Measurements from ENCODE around the gene MCEMP1.

MCEMP1 gene

DNA sequence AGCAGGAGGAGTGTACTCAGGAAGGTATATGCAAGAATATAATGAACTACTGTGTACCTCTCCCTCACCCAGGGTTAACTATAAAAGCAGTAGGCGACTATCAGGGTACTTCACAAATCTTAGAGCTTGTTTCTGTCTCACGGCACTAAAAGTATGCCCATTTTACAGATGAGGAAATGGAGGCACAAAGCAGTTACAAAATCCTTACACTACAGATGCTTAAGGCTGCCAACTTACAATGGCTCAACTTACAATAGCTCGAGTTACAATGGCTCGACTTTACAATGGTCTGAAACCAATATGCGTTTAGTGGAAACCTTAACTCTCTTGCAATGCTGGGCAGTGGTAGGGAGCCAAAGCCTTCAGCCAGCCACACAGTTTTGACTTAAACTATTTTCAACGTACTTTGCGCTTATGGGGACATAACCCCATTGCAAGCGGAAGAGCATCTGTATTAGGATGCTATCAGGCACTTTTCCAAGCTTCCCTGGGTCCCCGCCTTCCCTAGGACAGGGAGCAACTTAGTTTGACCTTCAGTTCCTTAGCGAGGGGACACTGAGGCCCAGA lies 20.9 kb downstream of the MCEMP1 start:
- no peak for DNase-seq (ENCODE audit: low read depth)

DNA sequence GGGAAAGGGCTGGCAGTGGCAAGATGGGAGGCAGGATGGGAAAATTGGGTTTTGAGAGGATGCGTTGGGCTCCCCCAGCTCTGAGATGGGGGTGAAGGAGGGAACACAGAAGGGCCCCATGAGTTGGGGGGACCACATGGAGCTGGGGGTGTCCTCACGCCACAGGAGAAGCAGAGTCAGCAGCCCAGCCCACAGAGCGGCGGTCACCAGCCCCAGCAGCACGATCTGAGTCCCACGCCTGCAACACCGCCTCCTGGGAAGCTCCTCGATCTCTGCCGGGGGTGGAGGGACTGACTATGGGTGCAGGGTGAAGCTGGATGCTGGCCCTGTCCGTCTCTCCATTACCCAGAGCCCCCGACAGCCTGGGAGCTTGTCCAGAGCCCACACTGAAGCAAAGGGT lies 21.7 kb downstream of the MCEMP1 start:
- DNase-seq (ENCODE audit: low read depth) = no peak

DNA sequence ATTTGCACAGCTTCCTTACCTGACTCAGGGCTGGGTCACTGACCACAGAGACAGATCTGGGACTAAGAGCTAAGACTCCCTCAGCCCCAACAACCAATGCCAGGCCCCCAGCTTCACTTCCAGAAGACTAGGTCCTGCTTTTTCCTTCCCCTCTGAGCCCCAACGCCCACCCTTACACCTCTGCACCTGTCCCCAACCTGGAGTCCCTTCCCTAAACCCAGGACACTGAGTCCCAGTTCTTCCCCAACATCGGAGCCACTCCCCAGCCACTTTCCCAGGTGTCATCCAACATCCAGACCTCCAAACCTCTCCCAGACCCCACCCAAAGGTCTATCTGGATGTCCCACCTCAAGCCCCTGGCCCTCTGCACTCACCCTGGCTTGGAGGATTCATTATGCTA lies 22.1 kb downstream of the MCEMP1 start:
- no peak for DNase-seq (ENCODE audit: low read depth)

DNA sequence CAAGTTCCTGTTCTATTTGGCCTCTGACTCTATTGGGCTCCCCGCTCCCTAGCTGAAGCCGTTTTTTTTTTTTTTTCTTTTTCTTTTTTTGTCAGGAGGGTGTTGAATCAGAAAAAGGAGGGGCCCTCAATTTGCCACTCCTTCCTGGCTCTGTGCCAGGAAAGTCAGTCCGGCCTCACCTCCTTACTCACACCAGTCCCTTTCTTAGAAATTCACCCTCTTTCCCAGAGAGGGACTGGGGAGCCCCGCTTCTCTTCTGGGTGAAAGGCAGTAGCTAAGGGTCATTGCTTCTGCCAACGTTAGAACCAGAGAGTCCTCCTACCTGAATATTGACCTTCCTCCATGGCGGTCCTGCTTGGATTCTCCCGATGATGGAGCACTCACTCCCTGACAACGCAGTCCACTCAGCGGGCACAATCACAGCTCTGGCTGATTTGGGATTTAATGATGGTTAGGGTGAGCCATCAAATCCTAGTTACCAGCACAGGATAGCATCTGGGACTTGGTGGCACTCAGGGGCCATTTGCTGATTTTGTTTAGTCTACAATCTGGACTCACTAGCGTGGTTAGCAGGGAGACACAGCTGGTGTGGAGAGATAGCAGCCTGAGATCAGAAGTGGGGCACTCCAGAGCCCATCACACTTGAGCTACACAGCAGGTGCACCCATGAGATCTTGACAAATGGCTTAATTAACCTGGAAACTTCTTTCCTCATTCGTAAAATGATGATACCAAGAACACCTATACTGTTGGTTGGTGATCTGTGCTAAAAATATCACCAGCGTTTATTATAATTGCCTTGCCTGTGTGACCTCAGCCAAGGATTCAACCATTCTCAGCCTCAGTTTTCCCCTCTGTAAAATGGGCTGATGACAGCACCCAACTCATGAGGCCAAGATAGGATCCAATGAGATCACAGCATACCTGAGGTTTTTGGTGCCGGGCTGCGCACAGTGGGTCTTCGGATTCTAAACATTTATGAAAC lies 22.8 kb downstream of the MCEMP1 start:
- no peak for DNase-seq (ENCODE audit: low read depth)

DNA sequence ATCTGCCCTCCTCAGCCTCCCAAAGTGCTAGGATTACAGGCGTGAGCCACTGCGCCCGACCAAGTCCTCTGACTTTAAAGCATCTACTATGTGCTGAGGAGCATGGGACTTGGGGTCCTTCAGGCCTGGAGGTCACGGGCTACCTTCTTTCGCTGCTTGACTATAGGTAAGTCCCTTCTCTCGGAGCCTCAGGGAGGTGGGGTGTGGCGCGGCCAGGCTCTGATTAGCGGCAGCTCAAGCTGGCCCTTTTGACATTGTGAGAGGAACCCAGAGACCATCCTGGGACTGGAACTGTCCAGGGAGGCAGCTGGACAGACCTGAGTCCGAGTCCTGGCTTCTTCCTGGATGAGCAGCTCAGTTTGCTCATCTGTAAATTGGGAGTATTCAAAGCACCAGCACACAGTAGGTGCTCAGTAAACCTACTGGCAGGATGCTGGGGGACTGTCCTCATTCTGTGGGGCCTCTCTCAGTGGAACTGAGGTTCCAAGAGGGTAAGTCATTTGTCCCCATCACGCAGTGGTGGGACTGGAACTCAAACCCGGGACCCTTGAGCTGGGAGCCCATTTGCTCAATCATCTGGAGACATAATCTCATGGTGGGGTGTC lies 24.3 kb downstream of the MCEMP1 start:
- DNase-seq (ENCODE audit: low read depth) = no peak

DNA sequence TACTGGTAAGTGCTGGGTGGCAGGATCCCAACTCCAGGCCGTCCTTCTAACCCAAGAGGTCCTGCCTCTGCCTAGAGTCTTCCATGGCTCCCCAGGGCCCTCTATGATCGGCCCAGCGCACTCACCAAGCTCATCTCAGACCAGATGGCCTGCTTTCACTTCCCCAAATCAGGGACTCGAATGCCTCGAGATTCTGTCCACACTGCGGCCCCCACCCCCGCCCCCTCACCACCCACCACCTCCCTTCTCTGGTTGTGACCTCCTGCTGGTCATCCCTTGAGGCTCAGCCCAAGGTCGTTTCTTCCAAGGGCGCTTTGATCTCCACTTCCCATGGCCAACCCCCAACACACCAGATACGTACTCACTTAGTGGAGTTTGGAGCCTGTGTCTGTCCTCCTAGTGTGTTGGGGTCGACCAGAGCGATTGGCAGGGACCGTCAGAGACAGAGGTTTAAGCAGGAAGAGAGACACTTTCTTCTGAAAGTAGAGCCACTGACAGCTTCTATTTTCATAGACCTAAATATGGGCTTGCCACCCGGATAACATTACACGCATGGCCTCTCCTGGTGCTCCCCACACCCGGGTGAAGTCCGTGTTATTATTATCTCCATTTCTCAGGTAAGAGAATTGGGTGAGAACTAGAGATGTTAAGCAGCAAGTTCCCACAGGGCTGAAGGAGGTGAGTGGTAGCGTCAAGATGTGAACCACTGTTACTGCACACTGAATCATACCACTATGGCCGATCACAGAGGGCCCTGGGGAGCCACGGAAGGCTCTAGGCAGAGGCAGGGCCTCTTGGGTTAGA lies 25.0 kb downstream of the MCEMP1 start, which contains the start of gene FCER2:
TSS of gene FCER2 (minus strand) at position 478 of the 804 bp plus-strand sequence. CDS start 2,371 bp downstream, outside the sequence.
- DNase-seq (ENCODE audit: low read depth) = no peak

DNA sequence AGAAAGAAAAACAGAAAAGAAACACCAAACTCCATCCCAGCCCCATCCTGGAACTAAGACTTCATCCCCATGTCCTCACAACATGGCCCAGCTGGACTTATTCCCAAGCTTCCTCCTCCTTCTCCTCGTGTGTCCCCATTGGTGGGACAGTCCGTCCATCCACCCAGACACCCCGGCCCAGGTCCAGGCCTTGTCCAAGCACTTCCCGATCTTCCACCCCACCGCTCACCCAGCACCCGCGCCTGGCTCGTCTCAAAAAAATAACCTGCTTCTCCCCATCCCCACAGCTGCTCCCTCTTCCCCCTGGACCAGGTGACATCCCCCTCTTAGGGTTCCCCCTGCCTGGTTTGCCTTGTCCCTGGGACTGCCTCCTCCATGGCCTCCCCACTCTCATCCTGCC lies 26.4 kb downstream of the MCEMP1 start:
- DNase-seq (ENCODE audit: low read depth) = no peak

DNA sequence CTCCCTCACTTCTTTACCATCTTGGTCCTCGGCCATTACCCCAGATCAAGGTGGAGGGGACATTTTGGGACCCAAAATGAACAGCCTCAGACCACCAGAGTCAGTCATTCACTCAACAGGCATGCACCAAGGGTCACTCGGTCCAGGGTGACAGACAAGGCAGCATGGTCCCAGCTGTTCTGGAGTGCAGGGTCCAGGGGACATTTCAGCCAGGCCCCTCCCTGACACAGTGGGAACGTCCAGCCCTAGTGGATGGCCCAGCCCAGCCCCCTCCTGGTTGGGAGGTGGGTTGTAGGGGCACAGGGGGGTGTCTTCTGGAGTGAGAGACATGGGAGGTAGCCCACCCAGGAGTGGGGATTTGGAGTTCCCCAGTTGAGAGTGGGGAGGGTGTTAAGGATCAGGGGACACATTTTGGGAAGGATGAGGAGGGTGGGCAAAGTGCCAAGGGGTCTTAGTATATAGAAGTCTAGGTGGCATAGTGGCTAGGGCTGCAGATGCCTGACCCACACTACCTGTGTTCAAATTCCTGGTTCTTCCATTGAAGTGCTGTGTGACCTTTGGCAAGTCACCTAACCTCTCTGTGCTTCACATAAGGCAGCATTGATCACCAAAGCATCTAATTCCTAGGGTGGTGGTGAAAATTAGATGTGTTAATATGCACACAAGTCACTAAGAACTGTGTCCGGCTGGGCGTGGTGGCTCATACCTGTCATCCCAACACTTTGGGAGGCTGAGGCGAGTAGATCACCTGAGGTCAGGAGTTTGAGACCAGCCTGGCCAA lies 27.6 kb downstream of the MCEMP1 start:
- DNase-seq (ENCODE audit: low read depth) = no peak

DNA sequence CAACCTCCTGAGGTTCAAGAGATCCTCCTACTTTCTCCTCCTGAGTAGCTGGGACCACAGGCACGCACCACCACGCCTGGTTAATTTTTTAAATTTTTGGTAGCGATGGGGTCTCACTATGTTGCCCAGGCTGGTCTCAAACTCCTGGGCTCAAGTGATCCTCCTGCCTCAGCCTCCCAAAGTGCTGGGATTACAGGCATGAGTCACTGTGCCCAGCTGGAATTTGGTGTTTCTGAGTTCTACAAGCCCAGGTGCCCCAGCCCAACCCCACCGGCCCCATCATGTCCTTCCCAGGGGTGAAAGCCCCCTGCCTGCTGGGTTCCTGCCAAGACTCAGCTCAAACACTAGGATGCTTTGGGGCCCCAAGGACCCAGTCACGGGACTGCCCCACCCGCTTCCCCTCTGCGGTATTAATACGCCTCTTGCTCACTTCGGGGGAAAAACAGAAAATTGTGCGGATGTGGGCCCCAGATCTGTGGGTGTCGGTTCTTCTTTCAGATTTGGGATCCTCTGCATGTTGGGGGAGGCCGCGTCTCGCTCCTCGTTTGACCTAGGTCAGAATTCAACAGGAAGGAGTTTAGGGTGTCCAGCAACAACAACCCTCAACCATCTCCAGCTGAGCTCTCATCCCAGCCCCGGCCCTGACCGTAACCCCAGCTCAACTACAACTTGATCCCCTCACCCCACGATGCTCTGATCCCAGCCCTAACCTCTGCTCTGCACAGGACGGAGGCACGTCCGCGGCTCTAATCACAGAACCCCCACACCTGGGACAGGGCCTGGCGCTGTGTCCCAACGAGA lies 28.7 kb downstream of the MCEMP1 start:
- DNase-seq (ENCODE audit: low read depth) = peak; percentile 51

DNA sequence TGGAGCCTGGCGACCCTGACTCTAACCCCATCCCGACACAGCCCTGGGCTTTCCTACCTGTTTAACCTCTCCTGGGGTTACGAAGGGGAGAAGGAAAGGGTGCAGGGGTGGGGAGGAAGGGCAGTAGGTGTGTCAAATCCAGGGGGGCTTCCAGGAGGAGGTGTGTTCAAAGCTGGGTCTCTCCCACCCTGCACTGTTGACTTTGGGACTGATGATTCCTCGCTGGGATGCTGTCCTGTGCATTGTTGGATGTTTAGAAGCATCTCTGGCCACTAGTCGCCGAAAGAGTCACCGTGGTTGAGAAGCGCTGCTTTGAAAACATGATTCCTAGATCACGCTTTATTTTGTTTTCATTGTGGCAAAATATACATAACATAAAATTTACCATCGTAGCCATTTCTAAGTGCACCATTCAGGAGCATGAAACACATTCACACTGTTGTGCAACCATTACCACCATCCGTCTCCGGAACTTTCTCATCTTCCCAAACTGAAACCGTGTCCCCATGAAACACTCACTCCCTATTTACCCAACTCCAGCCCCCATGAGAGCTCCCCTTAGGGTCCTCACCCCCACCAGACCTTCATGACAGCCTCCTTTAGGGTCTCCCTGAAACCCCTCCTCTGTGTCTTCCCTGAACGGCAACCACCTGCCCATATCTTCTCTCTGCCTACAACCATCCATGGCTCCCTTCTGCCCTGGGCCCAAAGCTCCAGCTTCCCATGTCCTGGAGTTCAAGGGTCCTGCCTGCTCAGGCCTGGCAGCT lies 29.5 kb downstream of the MCEMP1 start:
- no peak for DNase-seq (ENCODE audit: low read depth)

DNA sequence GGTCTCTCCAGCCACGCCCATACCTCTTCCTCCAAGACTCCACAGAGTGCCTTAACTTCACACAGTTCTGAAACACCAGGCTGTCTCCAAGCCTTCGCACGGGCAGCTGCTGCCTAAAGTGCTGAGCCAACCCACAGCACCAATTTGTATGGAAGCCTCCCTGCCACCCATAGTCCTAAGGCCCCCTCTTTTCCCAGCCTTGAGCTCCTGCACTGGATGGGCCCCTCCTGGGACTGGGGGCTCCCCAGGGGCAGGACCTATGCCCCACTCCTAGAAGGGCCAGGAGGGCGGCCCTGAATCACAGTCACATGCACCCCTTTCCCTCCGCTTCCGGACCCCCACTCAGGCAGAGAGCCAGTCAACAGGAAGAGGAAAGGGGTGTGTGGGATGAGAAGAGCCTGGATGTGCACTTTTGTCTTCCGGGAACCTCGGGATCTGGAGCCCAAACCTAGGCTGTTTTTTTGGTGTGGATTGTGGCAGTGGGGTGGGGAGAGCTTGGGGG lies 30.1 kb downstream of the MCEMP1 start:
- no peak for DNase-seq (ENCODE audit: low read depth)

DNA sequence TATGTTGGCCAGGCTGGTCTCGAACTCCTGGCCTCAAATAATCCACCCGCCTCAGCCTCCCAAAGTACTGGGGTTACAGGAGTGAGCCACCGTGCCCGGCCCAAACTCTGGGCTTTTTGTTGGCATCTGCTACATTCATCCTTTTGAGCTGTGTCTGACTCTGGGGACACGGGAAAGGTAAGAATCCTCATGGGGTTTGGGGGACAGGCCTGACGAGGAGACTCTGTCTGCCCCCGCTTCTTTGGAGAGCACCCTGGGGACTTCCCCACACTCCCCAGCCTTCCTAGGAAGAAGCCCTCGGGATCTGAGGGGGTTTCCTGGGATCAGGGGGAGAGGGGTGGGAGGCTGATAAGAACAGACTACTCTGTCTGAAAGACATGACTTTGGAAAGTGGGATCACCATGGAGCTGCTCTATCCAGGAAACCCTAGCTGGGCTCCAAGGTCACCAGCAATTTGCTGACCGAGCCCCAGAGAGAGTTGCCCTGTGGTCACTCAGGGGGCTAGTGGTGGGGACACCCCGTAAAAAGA lies 33.1 kb downstream of the MCEMP1 start:
- DNase-seq (ENCODE audit: low read depth) = no peak

DNA sequence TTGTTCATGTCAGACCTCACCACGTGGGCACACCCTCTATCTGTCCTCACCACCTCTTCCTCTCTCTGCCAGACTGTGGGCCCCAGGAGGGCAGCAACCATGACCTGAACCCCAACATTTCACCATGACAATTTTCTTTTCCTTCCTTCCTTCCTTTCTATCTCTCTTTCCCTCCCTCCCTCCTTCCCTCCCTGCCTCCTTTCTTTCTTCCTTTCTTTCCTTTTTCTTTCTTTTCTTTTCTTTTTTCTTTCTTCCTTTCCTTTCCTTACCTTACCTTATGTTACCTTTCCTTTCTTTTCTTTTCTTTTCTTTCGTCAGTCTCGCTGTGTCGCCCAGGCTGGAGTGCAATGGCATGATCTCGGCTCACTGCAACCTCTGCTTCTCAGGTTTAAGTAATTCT lies 33.7 kb downstream of the MCEMP1 start:
- DNase-seq (ENCODE audit: low read depth) = no peak

DNA sequence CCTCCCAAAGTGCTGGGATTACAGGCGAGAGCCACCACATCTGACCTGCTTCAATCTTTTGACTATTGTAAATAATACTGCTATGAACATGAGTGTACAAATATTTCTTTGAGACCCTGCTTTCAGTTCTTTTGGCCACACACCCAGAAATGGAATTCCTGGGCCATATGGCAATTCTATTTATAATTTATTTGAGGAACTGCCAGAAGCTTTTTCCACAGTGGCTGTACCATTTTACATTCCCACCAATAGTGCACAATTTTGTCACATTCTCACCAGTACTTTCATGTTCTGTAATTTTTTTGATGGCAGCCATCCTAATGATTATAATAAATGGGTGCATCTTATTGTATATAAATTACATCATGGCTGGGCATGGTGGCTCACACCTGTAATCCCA lies 38.8 kb downstream of the MCEMP1 start:
- DNase-seq (ENCODE audit: low read depth) = no peak

DNA sequence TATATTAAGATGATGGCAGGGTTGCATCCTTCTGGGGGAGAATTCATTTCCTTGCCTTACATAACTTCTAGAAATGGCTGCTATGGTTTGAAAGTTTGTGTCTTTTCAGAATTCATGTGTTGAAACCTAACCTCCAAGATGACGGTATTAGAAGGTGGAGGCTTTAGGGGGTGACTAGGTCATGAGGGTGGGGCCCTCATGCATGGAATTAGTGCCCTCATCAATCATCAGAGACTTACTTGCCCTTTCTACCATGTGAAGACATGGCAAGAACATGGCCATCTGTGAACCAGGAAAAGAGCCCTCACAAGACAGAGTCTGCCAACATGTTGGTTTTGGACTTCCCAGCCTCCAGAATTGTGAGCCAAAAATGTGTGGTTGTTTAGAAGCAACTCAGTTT lies 39.9 kb downstream of the MCEMP1 start:
- no peak for DNase-seq (ENCODE audit: low read depth)

DNA sequence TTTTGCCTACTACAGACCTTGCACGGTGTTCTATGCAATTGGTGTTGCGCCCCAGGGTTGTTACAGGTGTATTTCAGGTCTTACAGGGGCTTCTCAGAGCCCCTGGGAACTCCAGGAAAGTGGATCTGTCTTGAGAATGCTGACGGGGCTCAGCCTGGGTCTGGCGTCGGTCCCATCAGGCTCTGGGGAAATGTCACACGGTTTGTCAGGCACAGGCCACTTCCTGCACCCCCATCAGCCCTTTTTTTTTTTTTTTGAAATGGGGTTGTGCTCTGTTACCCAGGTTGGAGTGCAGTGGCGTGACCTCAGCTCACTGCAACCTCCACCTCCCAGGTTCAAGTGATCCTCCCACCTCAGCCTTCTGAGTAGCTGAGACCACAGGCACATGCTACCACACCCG lies 41.8 kb downstream of the MCEMP1 start:
- DNase-seq (ENCODE audit: low read depth) = no peak

DNA sequence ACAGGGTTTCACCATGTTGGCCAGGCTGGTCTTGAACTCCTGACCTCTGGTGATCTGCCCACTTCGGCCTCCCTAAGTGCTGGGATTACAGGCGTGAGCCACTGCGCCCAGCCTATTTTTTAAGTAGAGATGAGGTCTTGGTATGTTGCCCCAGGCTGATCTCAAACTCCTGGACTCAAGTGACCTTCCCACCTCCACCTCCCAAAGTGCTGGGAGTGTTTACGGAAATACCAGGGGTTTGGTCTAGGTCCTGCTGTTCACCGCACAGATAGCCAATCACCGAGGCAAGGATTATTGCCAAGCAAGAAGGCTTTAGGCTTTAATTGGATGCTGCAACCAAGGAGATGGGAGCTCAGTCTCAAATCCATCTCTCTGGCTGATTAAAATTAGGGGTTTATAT lies 43.5 kb downstream of the MCEMP1 start:
- DNase-seq (ENCODE audit: low read depth) = no peak

DNA sequence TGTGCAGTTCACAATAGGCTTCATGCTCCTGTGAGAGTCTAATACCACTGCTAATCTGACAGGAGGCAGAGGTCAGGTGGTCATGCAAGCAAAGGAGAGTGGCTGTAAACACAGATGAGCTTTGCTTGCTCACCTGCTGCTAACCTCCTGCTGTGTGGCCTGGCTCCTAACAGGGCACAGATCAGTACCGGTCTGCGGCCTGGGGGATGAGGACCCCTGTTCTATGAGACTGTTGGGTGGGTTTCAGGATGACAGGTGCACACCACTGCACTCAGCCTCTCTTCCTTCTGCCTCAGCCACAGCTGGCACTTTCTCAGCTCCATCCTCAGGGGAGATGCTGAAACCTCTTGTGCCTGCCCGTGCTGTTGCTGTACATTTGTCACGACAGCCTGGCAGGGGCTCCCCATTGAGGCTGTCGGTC lies 45.4 kb downstream of the MCEMP1 start:
- no peak for DNase-seq (ENCODE audit: low read depth)

DNA sequence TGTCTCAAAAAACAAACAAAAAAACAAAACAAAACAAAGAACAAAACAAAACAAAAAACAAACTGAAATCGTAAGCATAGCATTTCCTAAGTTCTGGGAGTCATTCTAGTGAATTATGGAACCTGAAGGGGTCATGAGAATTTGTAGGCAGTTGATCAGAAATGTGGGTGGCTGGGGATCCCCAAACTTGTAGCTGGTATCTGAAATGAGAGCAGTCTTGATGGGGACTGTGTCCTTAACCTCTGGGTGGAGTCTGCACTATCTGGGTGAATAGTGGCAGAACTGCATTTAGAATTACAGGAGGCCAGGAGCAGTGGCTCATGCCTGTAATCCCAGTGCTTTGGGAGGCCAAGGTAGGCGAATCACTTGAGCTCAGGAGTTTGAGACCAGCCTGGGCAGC lies 48.9 kb downstream of the MCEMP1 start:
- DNase-seq (ENCODE audit: low read depth) = no peak
